Mucosa of stomach (tissue), 1 donor: ENCODE results near the gene ACAD11.

Experiments
- H3K27me3 ChIP-seq: one replicate; pipeline ENCODE4 v1.7.0; 2013; ENCODE audit warnings: mild to moderate bottlenecking, low read length; ENCODE audit not compliant: control insufficient read depth, insufficient read depth
- H3K36me3 ChIP-seq: one replicate; pipeline ENCODE4 v1.7.0; 2013; ENCODE audit warnings: low read length; ENCODE audit not compliant: control insufficient read depth, insufficient read depth
- H3K4me1 ChIP-seq: one replicate; pipeline ENCODE4 v1.7.0; 2013; ENCODE audit warnings: mild to moderate bottlenecking, low read length; ENCODE audit not compliant: control insufficient read depth, insufficient read depth
- H3K4me3 ChIP-seq: one replicate; pipeline ENCODE4 v1.7.0; 2013; ENCODE audit warnings: low read length
- H3K9ac ChIP-seq: one replicate; pipeline ENCODE4 v1.7.0; 2013; ENCODE audit warnings: mild to moderate bottlenecking, low read length, moderate library complexity
- H3K9me3 ChIP-seq: one replicate; pipeline ENCODE4 v1.7.0; 2013; ENCODE audit warnings: mild to moderate bottlenecking, low read length, moderate library complexity; ENCODE audit not compliant: control insufficient read depth
- donor health status: Pancreatic carcinoma.

Gene ACAD11

DNA sequence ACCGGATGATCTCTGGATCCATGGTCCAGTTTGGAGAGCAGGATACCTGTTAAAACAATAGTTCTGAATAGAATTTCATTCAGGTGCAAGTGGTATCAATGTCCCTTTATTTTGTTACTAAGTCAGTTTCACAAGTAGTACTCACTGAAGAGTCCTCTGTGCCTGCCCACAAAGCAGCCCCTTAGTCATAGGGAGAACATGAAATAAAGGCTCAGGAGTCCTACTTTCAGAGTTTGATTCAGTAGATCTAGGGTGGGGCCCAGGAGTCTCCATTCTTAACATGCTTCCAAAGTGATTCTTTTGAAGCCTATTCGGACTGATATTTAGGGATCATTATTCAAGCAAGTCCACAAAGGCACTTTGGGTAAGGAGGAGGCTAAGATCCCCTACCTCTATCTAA is 142.3 kb downstream of the ACAD11 start:
- Histone ChIP-seq H3K4me1 (no peaks in the 10 kb centered on the region), H3K9me3 (no peaks in the 10 kb centered on the region), H3K27me3 (no peaks in the 10 kb centered on the region), H3K9ac (no peak overlapping the region), H3K4me3 (no peak overlapping the region), H3K36me3 (no peaks in the 10 kb centered on the region)

DNA sequence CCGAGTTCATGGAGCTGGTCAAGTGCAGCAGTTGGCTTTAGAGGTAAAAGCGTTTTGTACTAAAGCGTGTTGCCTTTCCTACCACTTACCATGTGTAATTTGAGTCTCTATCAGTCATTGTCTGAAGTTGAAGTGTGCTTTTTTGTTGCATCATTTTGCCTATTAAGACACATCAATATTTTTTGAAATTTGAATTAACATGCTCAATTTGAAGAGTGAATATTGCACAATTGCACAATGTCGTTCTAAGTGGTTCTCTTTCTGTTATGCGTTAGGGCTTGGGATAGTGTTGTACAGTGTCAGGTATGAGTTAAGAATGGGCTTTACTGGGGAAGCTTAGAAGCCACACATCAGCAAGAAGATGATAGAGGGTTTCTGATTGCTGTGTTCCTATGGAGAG is 146.6 kb downstream of the ACAD11 start:
- Histone ChIP-seq H3K4me3 (no peak overlapping the region), H3K4me1 (no peaks in the 10 kb centered on the region), H3K27me3 (no peaks in the 10 kb centered on the region), H3K9ac (no peak overlapping the region), H3K36me3 (no peaks in the 10 kb centered on the region), H3K9me3 (no peaks in the 10 kb centered on the region)

DNA sequence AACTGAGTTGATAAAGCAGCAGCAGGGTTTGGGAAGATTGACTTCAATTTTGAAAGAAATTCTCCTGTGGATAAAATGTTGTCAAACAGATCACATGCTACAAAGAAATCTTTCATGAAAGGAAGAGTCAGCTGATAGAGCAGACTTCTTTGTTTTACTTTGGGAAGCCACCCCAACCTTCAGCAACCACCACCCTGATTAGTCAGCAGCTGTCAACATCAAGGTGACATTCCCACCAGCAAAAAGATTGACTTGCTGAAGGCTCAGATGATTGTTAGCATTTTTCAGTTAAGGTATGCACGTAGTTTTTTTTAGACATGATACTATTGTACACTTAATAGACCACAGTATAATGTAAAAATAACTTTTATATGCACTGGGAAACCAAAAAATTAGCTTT is 150.1 kb downstream of the ACAD11 start:
- Histone ChIP-seq H3K4me3 (no peak overlapping the region), H3K9me3 (no peaks in the 10 kb centered on the region), H3K4me1 (no peaks in the 10 kb centered on the region), H3K36me3 (no peaks in the 10 kb centered on the region), H3K9ac (no peak overlapping the region), H3K27me3 (no peaks in the 10 kb centered on the region)

DNA sequence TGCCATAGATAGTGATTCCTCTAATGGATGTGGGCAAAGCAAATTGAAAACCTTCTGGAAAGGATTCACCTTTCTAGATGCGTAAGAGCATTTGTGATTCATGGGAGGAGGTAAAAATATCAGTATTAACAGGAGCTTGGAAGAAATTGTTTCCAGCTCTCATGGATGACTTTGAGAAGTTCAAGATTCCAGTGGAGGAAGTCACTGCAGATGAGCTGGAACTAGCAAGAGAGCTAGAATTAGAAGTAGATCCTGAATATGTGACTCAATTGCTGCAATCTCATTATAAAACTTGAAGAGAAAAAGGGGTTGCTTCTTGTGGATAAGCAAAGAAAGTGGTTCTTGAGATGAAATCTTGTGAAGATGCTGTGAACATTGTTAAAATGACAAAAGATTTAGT is 150.5 kb downstream of the ACAD11 start:
- no peaks in the 10 kb centered on the region for H3K36me3 ChIP-seq
- H3K4me1 ChIP-seq: no peaks in the 10 kb centered on the region
- H3K4me3 ChIP-seq: no peak overlapping the region
- H3K27me3 ChIP-seq: no peaks in the 10 kb centered on the region
- H3K9ac ChIP-seq: no peak overlapping the region
- no peaks in the 10 kb centered on the region for H3K9me3 ChIP-seq
